Mesothelial cell of epicardium (in vitro differentiated cells): ENCODE measurements around the gene GNAI2. TPM values are rescaled to one million over a fixed set of nuclear protein-coding genes. Genes with fewer than 3 reads are reported as not detected.
A peak's percentile ranks its signal among the peaks of the same experiment; 100 is the strongest.

ENCODE experiments used
- DNase-seq, 2 experiments: peaks; one replicate each; pipeline ENCODE4 v3.0.0; 2021; ENCODE audit warnings: low spot score in 2 of 2; ENCODE audit not compliant: unreplicated experiment in 2 of 2
- H3K27ac Mint-ChIP-seq: 2 replicates; pipeline ENCODE4 v1.8.0; 2021; ENCODE audit warnings: mixed read lengths
- H3K27me3 Mint-ChIP-seq: 2 replicates; pipeline ENCODE4 v1.8.0; 2021; ENCODE audit warnings: low read depth, mixed read lengths
- H3K36me3 Mint-ChIP-seq: 2 replicates; pipeline ENCODE4 v1.8.0; 2021; ENCODE audit warnings: mixed read lengths
- H3K4me1 Mint-ChIP-seq: 2 replicates; pipeline ENCODE4 v1.8.0; 2021; ENCODE audit warnings: mixed read lengths
- H3K4me3 Mint-ChIP-seq: 2 replicates; pipeline ENCODE4 v1.8.0; 2021; ENCODE audit warnings: mild to moderate bottlenecking, moderate library complexity, mixed read lengths
- H3K9me3 Mint-ChIP-seq: 2 replicates; pipeline ENCODE4 v1.8.0; 2021; ENCODE audit warnings: mixed read lengths
- CTCF ChIP-seq: fragments of 200-600 bp; sonication (generic); IDR thresholded peaks from one replicate; pipeline ENCODE4 v1.5.0; 2021; ENCODE audit warnings: antibody characterized with exemption; ENCODE audit not compliant: unreplicated experiment
- total RNA-seq: library from RNA; stranded (reverse); gene quantifications from 3 replicates; pipeline ENCODE4 v1.2.1, GENCODE V29; 2021

The GNAI2 gene
- total RNA-seq, 1 donor from 2014 or later, result 156 TPM

- Mint-ChIP-seq H3K9me3 (no peaks in the 10 kb centered on the region), H3K4me1 (peaks cover 6% of the 10 kb centered on the region), H3K27ac (no peak overlapping the region), H3K36me3 (peaks cover 1% of the 10 kb centered on the region), H3K4me3 (no peak overlapping the region), H3K27me3 (no peaks in the 10 kb centered on the region)
- TF ChIP-seq CTCF, result no peak
- no peak for DNase-seq
Measured at GRCh38 chr3:50286322-50287227, 50.6 kb downstream of the GNAI2 start.

- peaks cover 6% of the 10 kb centered on the region for H3K4me1 Mint-ChIP-seq
- H3K9me3 Mint-ChIP-seq, result no peaks in the 10 kb centered on the region
- H3K4me3 Mint-ChIP-seq, result no peak overlapping the region
- H3K36me3 Mint-ChIP-seq, result peaks cover 1% of the 10 kb centered on the region
- no peak for DNase-seq
- H3K27ac Mint-ChIP-seq, result no peak overlapping the region
- TF ChIP-seq CTCF, result no peak
- no peaks in the 10 kb centered on the region for H3K27me3 Mint-ChIP-seq
Measured at GRCh38 chr3:50287262-50287661, 51.3 kb downstream of the GNAI2 start.

GRCh38 chr3:50288387-50289007 is 52.5 kb downstream of the GNAI2 start:
- no peaks in the 10 kb centered on the region for H3K27me3 Mint-ChIP-seq
- DNase-seq, result no peak
- H3K4me3 Mint-ChIP-seq, result no peak overlapping the region
- H3K27ac Mint-ChIP-seq, result no peak overlapping the region
- peaks cover 13% of the 10 kb centered on the region for H3K4me1 Mint-ChIP-seq
- no peaks in the 10 kb centered on the region for H3K9me3 Mint-ChIP-seq
- TF ChIP-seq CTCF, result no peak
- peaks cover 1% of the 10 kb centered on the region for H3K36me3 Mint-ChIP-seq

GRCh38 chr3:50289130-50289529 is 53.1 kb downstream of the GNAI2 start:
- Mint-ChIP-seq H3K4me3 (no peak overlapping the region), H3K36me3 (peaks cover 1% of the 10 kb centered on the region), H3K9me3 (no peaks in the 10 kb centered on the region), H3K4me1 (peaks cover 13% of the 10 kb centered on the region), H3K27me3 (no peaks in the 10 kb centered on the region), H3K27ac (no peak overlapping the region)
- no peak for TF ChIP-seq CTCF
- no peak for DNase-seq

- Mint-ChIP-seq H3K27ac (no peak overlapping the region), H3K36me3 (peaks cover 1% of the 10 kb centered on the region), H3K4me3 (peak overlapping the region; percentile 36), H3K4me1 (peaks cover 13% of the 10 kb centered on the region), H3K9me3 (no peaks in the 10 kb centered on the region), H3K27me3 (no peaks in the 10 kb centered on the region)
- no peak for TF ChIP-seq CTCF
- no peak for DNase-seq
Measured at GRCh38 chr3:50290161-50290641, 54.2 kb downstream of the GNAI2 start.
